Endothelial cell of umbilical vein (primary cell): ENCODE measurements around the gene FAM120A. TPM values are rescaled to one million over a fixed set of nuclear protein-coding genes. Genes with fewer than 3 reads are reported as not detected.

Experiments
- BruUV-seq: library from RNA; stranded (reverse); fragments of 400-500 nt; replicated peaks from 2 replicates; lab custom pipeline; 2021; lab: Mats Ljungman, UMichigan
- CTCF ChIA-PET: fragments of 300-600, 350-600 bp; sonication (Branson Sonifier 250); formaldehyde crosslinking; loops from one replicate; lab custom pipeline; 2021; ENCODE audit warnings: antibody characterized with exemption, inconsistent platforms; lab: Charles Lee
- POLR2A ChIA-PET: fragments of 300-600, 350-600 bp; sonication (Branson Sonifier 250); formaldehyde crosslinking; loops from one replicate; lab custom pipeline; 2021; ENCODE audit warnings: antibody characterized with exemption, inconsistent platforms; lab: Charles Lee
- DNase-seq: peaks from one replicate; pipeline ENCODE4 v3.0.0-alpha.2; 2011; ENCODE audit warnings: low read depth, low spot score
- FAIRE-seq: peaks from 2 replicates; lab custom pipeline; 2011; peaks lifted over from hg19 to GRCh38; lab: Jason Lieb, UNC
- H2AFZ ChIP-seq: 2 replicates; pipeline ENCODE4 v1.6.0; 2012; ENCODE audit warnings: low read depth, low read length, control low read depth, inconsistent platforms
- H3K27ac ChIP-seq: 2 replicates; pipeline ENCODE4 v1.5.1; 2011; ENCODE audit warnings: low read depth, mild to moderate bottlenecking, control low read depth, low read length, moderate library complexity; ENCODE audit not compliant: insufficient read depth
- H3K27me3 ChIP-seq, 2 experiments: 2 replicates each; pipeline versions ENCODE4 v1.6.0 to v1.6.1; 2011; ENCODE audit warnings: low read length in 2 of 2, mixed read lengths in 1 of 2; ENCODE audit not compliant: control insufficient read depth in 2 of 2, insufficient read depth in 2 of 2
- H3K36me3 ChIP-seq, 2 experiments: 2 replicates in 1 of 2; 3 replicates in 1 of 2; pipeline ENCODE4 v1.5.1; 2011; ENCODE audit warnings: low read length in 2 of 2, mild to moderate bottlenecking in 1 of 2, moderate library complexity in 1 of 2; ENCODE audit not compliant: control insufficient read depth in 2 of 2, insufficient read depth in 2 of 2; ENCODE audit errors: extremely low read depth in 1 of 2
- H3K4me1 ChIP-seq: 3 replicates; pipeline ENCODE4 v1.5.1; 2011; ENCODE audit warnings: mild to moderate bottlenecking, low read length; ENCODE audit not compliant: control insufficient read depth, insufficient read depth; ENCODE audit errors: extremely low read depth
- H3K4me2 ChIP-seq: 2 replicates; pipeline ENCODE4 v1.6.1; 2011; ENCODE audit warnings: low read length, control low read depth, mixed read lengths; ENCODE audit not compliant: insufficient read depth
- H3K4me3 ChIP-seq, 3 experiments: fragments of 200-600 bp in 1 of 3; sonication (generic), shearing (Covaris generic) in 1 of 3; replicated peaks in 1 of 3; 2 replicates each; pipeline ENCODE4 v1.5.1; 2011 to 2016; ENCODE audit warnings: control low read depth in 3 of 3, low read length in 3 of 3, mild to moderate bottlenecking in 2 of 3, inconsistent platforms in 1 of 3, low read depth in 1 of 3, moderate library complexity in 1 of 3; ENCODE audit not compliant: insufficient read depth in 1 of 3
- H3K79me2 ChIP-seq: 2 replicates; pipeline ENCODE4 v1.6.0; 2012; ENCODE audit warnings: low read length, inconsistent platforms; ENCODE audit not compliant: control insufficient read depth, insufficient read depth
- H3K9ac ChIP-seq: replicated peaks from 2 replicates; pipeline ENCODE3; 2011; ENCODE audit warnings: low read length, control low read depth; ENCODE audit not compliant: insufficient read depth; ENCODE audit errors: extremely low read depth
- H3K9me1 ChIP-seq: replicated peaks from 3 replicates; pipeline ENCODE4 v1.6.0; 2011; ENCODE audit warnings: mild to moderate bottlenecking, low read length; ENCODE audit not compliant: control insufficient read depth, insufficient read depth; ENCODE audit errors: extremely low read depth
- H3K9me3 ChIP-seq: replicated peaks from 2 replicates; pipeline ENCODE4 v1.5.1; 2012; ENCODE audit warnings: low read length, inconsistent platforms; ENCODE audit not compliant: control insufficient read depth, insufficient read depth
- H4K20me1 ChIP-seq: replicated peaks from 2 replicates; pipeline ENCODE3; 2011; ENCODE audit warnings: mild to moderate bottlenecking, low read length; ENCODE audit not compliant: control insufficient read depth, insufficient read depth; ENCODE audit errors: extremely low read depth
- EZH2 ChIP-seq: IDR thresholded peaks from 2 replicates; pipeline ENCODE4 v1.6.1; 2012; ENCODE audit warnings: borderline replicate concordance, low read depth, mild to moderate bottlenecking, moderate library complexity, low read length, inconsistent platforms; ENCODE audit not compliant: severe bottlenecking
- FOS ChIP-seq: IDR thresholded peaks from 2 replicates; pipeline ENCODE4 v1.6.1; 2011; ENCODE audit warnings: mild to moderate bottlenecking, low read length, moderate library complexity, borderline replicate concordance; ENCODE audit not compliant: insufficient read depth
- GATA2 ChIP-seq: IDR thresholded peaks from 2 replicates; pipeline ENCODE4 v1.7.0; 2011; ENCODE audit warnings: low read depth, mild to moderate bottlenecking, moderate library complexity, mixed read lengths, low read length; ENCODE audit not compliant: insufficient read length, insufficient read depth
- JUN ChIP-seq: IDR thresholded peaks from 2 replicates; pipeline ENCODE4 v1.6.1; 2011; ENCODE audit warnings: borderline replicate concordance, low read depth; ENCODE audit not compliant: insufficient read length, insufficient read depth
- MYC ChIP-seq: IDR thresholded peaks from one replicate; pipeline ENCODE4 v1.6.1; 2011; ENCODE audit warnings: mild to moderate bottlenecking, low read depth, low read length
- POLR2A ChIP-seq: IDR thresholded peaks from 2 replicates; pipeline ENCODE4 v1.6.1; 2012; ENCODE audit warnings: low read depth, mild to moderate bottlenecking, control low read depth, low read length
- POLR2AphosphoS5 ChIP-seq: IDR thresholded peaks from 2 replicates; pipeline ENCODE4 v1.6.1; 2012; ENCODE audit warnings: low read depth, mild to moderate bottlenecking, control low read depth, low read length, moderate library complexity; ENCODE audit not compliant: insufficient read depth
- dilution Hi-C: fragments of 300-500 bp; cut with MboI; formaldehyde crosslinking; loops from one replicate; pipeline ENCODE4 v1.15.0; 2019; ENCODE audit warnings: low sequenced_read_pairs; ENCODE audit not compliant: extremely low pct_ligation_motif_present
- intact Hi-C: fragments of 100-400 bp; cut with micrococcal nuclease; formaldehyde crosslinking; loops from one replicate; pipeline ENCODE4 v1.10.0; 2022
- polyA plus RNA-seq, 4 experiments: library from polyadenylated mRNA; depleted of rRNA in 3 of 4; stranded (reverse) in 3 of 4; unstranded in 1 of 4; fragments of >200 nt; gene quantifications; 2 replicates each; pipeline versions ENCODE4 v1.2.1 to v1.2.3, GENCODE V29; 2011 to 2012; ENCODE audit warnings: missing spikeins in 1 of 4
- total RNA-seq: library from RNA; stranded (reverse); gene quantifications from 2 replicates; pipeline ENCODE4 v1.2.3, GENCODE V29; 2021
- TF ChIP-seq, protein P1 (sequence below), 2 donors: IDR thresholded peaks; 1 replicate in 1 of 2; 2 replicates in 1 of 2; pipeline ENCODE4 v1.5.1; 2011; ENCODE audit warnings: low read length in 2 of 2, mild to moderate bottlenecking in 2 of 2, moderate library complexity in 2 of 2, control low read depth in 1 of 2, inconsistent platforms in 1 of 2, low read depth in 1 of 2; ENCODE audit not compliant: insufficient read depth in 1 of 2; ENCODE audit errors: extremely low read depth in 1 of 2
- TF ChIP-seq, protein P2 (sequence below): IDR thresholded peaks from 2 replicates; pipeline ENCODE4 v1.6.1; 2011; ENCODE audit not compliant: insufficient read depth, insufficient read length

FAM120A gene
- total and polyA plus RNA-seq, 2 donors (not counting 3 experiments of a cell fraction or from before 2014, with no cell fraction given), result 66.8 to 126 TPM

DNA sequence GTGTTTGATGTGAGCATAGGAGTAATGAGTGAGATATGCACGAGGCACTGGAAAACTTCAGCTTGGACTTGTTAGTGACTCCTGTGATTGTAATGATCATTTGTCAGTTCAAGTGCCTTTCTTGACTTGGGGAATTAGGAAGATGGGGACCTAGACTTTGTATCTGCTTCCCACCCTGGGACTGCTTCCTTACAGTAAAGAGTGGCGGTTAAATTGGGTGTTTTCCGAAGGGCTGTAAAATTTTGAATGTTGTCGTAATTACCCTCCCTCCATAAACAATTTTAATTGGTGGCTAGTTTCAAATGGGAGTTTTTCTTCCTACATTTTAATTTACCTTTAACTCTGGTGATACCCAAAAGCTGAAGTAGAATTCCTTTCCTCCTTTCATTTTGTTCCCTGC, 25.4 kb downstream of the FAM120A start:
- Histone ChIP-seq H2AFZ (no peak overlapping the region), H3K4me1 (peaks cover 2% of the 10 kb centered on the region), H4K20me1 (no peaks in the 10 kb centered on the region), H3K4me3 (no peak overlapping the region), H3K27ac (no peak overlapping the region), H3K79me2 (peaks cover 82% of the 10 kb centered on the region), H3K9me1 (no peaks in the 10 kb centered on the region), H3K36me3 (peaks cover 0 to 5% of the 10 kb centered on the region in 2 experiments), H3K9me3 (no peaks in the 10 kb centered on the region), H3K27me3 (no peaks in the 10 kb centered on the region), H3K9ac (no peak overlapping the region), H3K4me2 (no peak overlapping the region)
- TF ChIP-seq POLR2AphosphoS5 (no peak), FOS (no peak), POLR2A (no peak), EZH2 (no peak), MYC (no peak), JUN (no peak), GATA2 (no peak)
- TF ChIP-seq, protein P1, sequence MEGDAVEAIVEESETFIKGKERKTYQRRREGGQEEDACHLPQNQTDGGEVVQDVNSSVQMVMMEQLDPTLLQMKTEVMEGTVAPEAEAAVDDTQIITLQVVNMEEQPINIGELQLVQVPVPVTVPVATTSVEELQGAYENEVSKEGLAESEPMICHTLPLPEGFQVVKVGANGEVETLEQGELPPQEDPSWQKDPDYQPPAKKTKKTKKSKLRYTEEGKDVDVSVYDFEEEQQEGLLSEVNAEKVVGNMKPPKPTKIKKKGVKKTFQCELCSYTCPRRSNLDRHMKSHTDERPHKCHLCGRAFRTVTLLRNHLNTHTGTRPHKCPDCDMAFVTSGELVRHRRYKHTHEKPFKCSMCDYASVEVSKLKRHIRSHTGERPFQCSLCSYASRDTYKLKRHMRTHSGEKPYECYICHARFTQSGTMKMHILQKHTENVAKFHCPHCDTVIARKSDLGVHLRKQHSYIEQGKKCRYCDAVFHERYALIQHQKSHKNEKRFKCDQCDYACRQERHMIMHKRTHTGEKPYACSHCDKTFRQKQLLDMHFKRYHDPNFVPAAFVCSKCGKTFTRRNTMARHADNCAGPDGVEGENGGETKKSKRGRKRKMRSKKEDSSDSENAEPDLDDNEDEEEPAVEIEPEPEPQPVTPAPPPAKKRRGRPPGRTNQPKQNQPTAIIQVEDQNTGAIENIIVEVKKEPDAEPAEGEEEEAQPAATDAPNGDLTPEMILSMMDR (IDR thresholded peaks at IDR 0.05; ENCODE audit: extremely low read depth in 1 of 2, insufficient read depth in 1 of 2, low read depth in 1 of 2, low read length in 2 of 2), result no peak
- TF ChIP-seq, protein P2, sequence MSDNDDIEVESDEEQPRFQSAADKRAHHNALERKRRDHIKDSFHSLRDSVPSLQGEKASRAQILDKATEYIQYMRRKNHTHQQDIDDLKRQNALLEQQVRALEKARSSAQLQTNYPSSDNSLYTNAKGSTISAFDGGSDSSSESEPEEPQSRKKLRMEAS, result no peak
- DNase-seq (no peak), FAIRE-seq (no peak)
- intact Hi-C loops (no loop called here), dilution Hi-C loops (no loop called here)
- BruUV-seq, result no TSS peak
- ChIA-PET POLR2A (no interaction called here), CTCF (interaction anchor here (1.4 to 3.0 kb wide), 3 partner anchors 9 to 89 kb away, joined by 5 to 12 read pairs (median 11); no protein-coding TSS in a partner anchor)
